Sigmoid colon (tissue), 3 donors: ENCODE results near the gene LAMC1.

Source experiments
- POLR2A ChIP-seq, 2 donors: fragments of 450-650 bp; IDR thresholded peaks; one replicate each; pipeline ENCODE4 v1.6.1; 2016; ENCODE audit warnings: antibody characterized with exemption in 2 of 2, mild to moderate bottlenecking in 2 of 2, moderate library complexity in 2 of 2
- TF ChIP-seq, protein P1 (sequence below), 4 experiments: fragments of 450-650 bp in 3 of 4; fragments of 200-600 bp in 1 of 4; IDR thresholded peaks; one replicate each; pipeline ENCODE4 v1.5.1; 2016 to 2019; ENCODE audit warnings: antibody characterized with exemption in 4 of 4, mild to moderate bottlenecking in 3 of 4, moderate library complexity in 2 of 4

DNA sequence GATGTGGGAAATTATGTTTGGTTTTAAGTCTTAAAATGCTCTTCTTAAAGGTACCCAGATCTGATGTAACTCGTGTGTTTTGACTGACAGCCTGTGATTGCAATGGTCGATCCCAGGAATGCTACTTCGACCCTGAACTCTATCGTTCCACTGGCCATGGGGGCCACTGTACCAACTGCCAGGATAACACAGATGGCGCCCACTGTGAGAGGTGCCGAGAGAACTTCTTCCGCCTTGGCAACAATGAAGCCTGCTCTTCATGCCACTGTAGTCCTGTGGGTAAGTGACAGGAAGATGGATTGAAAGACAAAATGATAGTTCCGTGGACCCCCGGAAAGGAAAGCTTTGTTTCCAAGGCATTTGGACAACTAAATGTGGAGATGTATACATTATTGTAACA, 91.2 kb downstream of the LAMC1 start:
- TF ChIP-seq POLR2A (IDR thresholded peaks at IDR 0.05): no peak
- TF ChIP-seq, protein P1, sequence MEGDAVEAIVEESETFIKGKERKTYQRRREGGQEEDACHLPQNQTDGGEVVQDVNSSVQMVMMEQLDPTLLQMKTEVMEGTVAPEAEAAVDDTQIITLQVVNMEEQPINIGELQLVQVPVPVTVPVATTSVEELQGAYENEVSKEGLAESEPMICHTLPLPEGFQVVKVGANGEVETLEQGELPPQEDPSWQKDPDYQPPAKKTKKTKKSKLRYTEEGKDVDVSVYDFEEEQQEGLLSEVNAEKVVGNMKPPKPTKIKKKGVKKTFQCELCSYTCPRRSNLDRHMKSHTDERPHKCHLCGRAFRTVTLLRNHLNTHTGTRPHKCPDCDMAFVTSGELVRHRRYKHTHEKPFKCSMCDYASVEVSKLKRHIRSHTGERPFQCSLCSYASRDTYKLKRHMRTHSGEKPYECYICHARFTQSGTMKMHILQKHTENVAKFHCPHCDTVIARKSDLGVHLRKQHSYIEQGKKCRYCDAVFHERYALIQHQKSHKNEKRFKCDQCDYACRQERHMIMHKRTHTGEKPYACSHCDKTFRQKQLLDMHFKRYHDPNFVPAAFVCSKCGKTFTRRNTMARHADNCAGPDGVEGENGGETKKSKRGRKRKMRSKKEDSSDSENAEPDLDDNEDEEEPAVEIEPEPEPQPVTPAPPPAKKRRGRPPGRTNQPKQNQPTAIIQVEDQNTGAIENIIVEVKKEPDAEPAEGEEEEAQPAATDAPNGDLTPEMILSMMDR (IDR thresholded peaks at IDR 0.05): no peak
